ENCODE results near the gene ACMSD. TPM values are rescaled to one million over a fixed set of nuclear protein-coding genes. Genes with fewer than 3 reads are reported as not detected.
"Not testable (repeated sequence)": the region's sequence is repeated elsewhere in the genome, so short reads cannot be mapped to it uniquely, and the experiment has no call there.

ACMSD gene
- total RNA-seq, 1 donor from 2014 or later = not detected

GRCh38 chr2:134823832-134824231 is 14.6 kb upstream of the ACMSD start:
- intact Hi-C loops (cut with micrococcal nuclease) = no loop called here
- Mint-ChIP-seq H3K27me3 (ENCODE audit: low read depth) (no peaks in the 10 kb centered on the region), H3K9me3 (no peaks in the 10 kb centered on the region), H3K36me3 (ENCODE audit: low read depth) (no peaks in the 10 kb centered on the region), H3K4me3 (ENCODE audit: low read depth) (no peak overlapping the region), H3K4me1 (ENCODE audit: low read depth) (no peaks in the 10 kb centered on the region), H3K27ac (no peak overlapping the region)
- DNase-seq (ENCODE audit: low spot score) = no peak

GRCh38 chr2:134825716-134826115 is 12.7 kb upstream of the ACMSD start:
- H3K9me3 Mint-ChIP-seq; H3K4me1 Mint-ChIP-seq (ENCODE audit: low read depth); H3K27me3 Mint-ChIP-seq (ENCODE audit: low read depth); H3K4me3 Mint-ChIP-seq (ENCODE audit: low read depth); H3K27ac Mint-ChIP-seq; DNase-seq (ENCODE audit: low spot score); intact Hi-C loops (cut with micrococcal nuclease); H3K36me3 Mint-ChIP-seq (ENCODE audit: low read depth): not testable (repeated sequence)

- Mint-ChIP-seq H3K4me3 (ENCODE audit: low read depth) (no peak overlapping the region), H3K27ac (no peak overlapping the region), H3K27me3 (ENCODE audit: low read depth) (peaks cover 14% of the 10 kb centered on the region), H3K9me3 (no peaks in the 10 kb centered on the region), H3K36me3 (ENCODE audit: low read depth) (no peaks in the 10 kb centered on the region), H3K4me1 (ENCODE audit: low read depth) (no peaks in the 10 kb centered on the region)
- no peak for DNase-seq (ENCODE audit: low spot score)
- intact Hi-C loops (cut with micrococcal nuclease) = no loop called here
Observed at GRCh38 chr2:134835471-134835870, 2.9 kb upstream of the ACMSD start.

- H3K27ac Mint-ChIP-seq = no peak overlapping the region
- intact Hi-C loops (cut with micrococcal nuclease) = no loop called here
- H3K27me3 Mint-ChIP-seq (ENCODE audit: low read depth) = peaks cover 15% of the 10 kb centered on the region
- no peak overlapping the region for H3K4me3 Mint-ChIP-seq (ENCODE audit: low read depth)
- no peaks in the 10 kb centered on the region for H3K4me1 Mint-ChIP-seq (ENCODE audit: low read depth)
- DNase-seq (ENCODE audit: low spot score) = no peak
- H3K9me3 Mint-ChIP-seq = no peaks in the 10 kb centered on the region
- H3K36me3 Mint-ChIP-seq (ENCODE audit: low read depth) = no peaks in the 10 kb centered on the region
Observed at GRCh38 chr2:134836986-134837385, 1.4 kb upstream of the ACMSD start.

- H3K4me1 Mint-ChIP-seq (ENCODE audit: low read depth) = no peaks in the 10 kb centered on the region
- intact Hi-C loops (cut with micrococcal nuclease) = no loop called here
- H3K27me3 Mint-ChIP-seq (ENCODE audit: low read depth) = peaks cover 15% of the 10 kb centered on the region
- H3K36me3 Mint-ChIP-seq (ENCODE audit: low read depth) = no peaks in the 10 kb centered on the region
- H3K4me3 Mint-ChIP-seq (ENCODE audit: low read depth) = no peak overlapping the region
- H3K27ac Mint-ChIP-seq = no peak overlapping the region
- no peaks in the 10 kb centered on the region for H3K9me3 Mint-ChIP-seq
- DNase-seq (ENCODE audit: low spot score) = no peak
Observed at GRCh38 chr2:134839649-134840048, 1.2 kb downstream of the ACMSD start.

- H3K4me1 Mint-ChIP-seq (ENCODE audit: low read depth) = no peaks in the 10 kb centered on the region
- no peak overlapping the region for H3K4me3 Mint-ChIP-seq (ENCODE audit: low read depth)
- peaks cover 7% of the 10 kb centered on the region for H3K27me3 Mint-ChIP-seq (ENCODE audit: low read depth)
Observed at GRCh38 chr2:134842930-134843490, 4.6 kb downstream of the ACMSD start.

GRCh38 chr2:134843968-134844367 is 5.6 kb downstream of the ACMSD start:
- H3K4me1 Mint-ChIP-seq (ENCODE audit: low read depth) = no peaks in the 10 kb centered on the region
- H3K36me3 Mint-ChIP-seq (ENCODE audit: low read depth) = no peaks in the 10 kb centered on the region
- peaks cover 4% of the 10 kb centered on the region for H3K27me3 Mint-ChIP-seq (ENCODE audit: low read depth)
- DNase-seq (ENCODE audit: low spot score) = no peak
- H3K4me3 Mint-ChIP-seq (ENCODE audit: low read depth) = no peak overlapping the region
- no peak overlapping the region for H3K27ac Mint-ChIP-seq
- no peaks in the 10 kb centered on the region for H3K9me3 Mint-ChIP-seq
- intact Hi-C loops (cut with micrococcal nuclease) = no loop called here

More at GRCh38 chr2:134842930-134843490, 4.6 kb downstream of the ACMSD start:
- intact Hi-C loops (cut with micrococcal nuclease) = no loop called here
- Mint-ChIP-seq H3K9me3 (no peaks in the 10 kb centered on the region), H3K36me3 (ENCODE audit: low read depth) (no peaks in the 10 kb centered on the region), H3K27ac (no peak overlapping the region)
- DNase-seq (ENCODE audit: low spot score) = no peak

GRCh38 chr2:134845028-134845427 is 6.6 kb downstream of the ACMSD start:
- H3K4me1 Mint-ChIP-seq (ENCODE audit: low read depth) = no peaks in the 10 kb centered on the region
- H3K27me3 Mint-ChIP-seq (ENCODE audit: low read depth) = peaks cover 4% of the 10 kb centered on the region
- no peaks in the 10 kb centered on the region for H3K9me3 Mint-ChIP-seq
- no peaks in the 10 kb centered on the region for H3K36me3 Mint-ChIP-seq (ENCODE audit: low read depth)
- no peak overlapping the region for H3K27ac Mint-ChIP-seq
- no peak overlapping the region for H3K4me3 Mint-ChIP-seq (ENCODE audit: low read depth)
- DNase-seq (ENCODE audit: low spot score) = no peak
- intact Hi-C loops (cut with micrococcal nuclease) = no loop called here

- no peak overlapping the region for H3K4me3 Mint-ChIP-seq (ENCODE audit: low read depth)
- no peaks in the 10 kb centered on the region for H3K9me3 Mint-ChIP-seq
- no peak overlapping the region for H3K27ac Mint-ChIP-seq
- H3K36me3 Mint-ChIP-seq (ENCODE audit: low read depth) = no peaks in the 10 kb centered on the region
- peaks cover 1% of the 10 kb centered on the region for H3K27me3 Mint-ChIP-seq (ENCODE audit: low read depth)
- no peaks in the 10 kb centered on the region for H3K4me1 Mint-ChIP-seq (ENCODE audit: low read depth)
- intact Hi-C loops (cut with micrococcal nuclease) = no loop called here
- DNase-seq (ENCODE audit: low spot score) = no peak
Observed at GRCh38 chr2:134845719-134846118, 7.3 kb downstream of the ACMSD start.

GRCh38 chr2:134846213-134846612 is 7.8 kb downstream of the ACMSD start:
- Mint-ChIP-seq H3K27ac (no peak overlapping the region), H3K27me3 (ENCODE audit: low read depth) (no peaks in the 10 kb centered on the region), H3K4me1 (ENCODE audit: low read depth) (no peaks in the 10 kb centered on the region), H3K36me3 (ENCODE audit: low read depth) (no peaks in the 10 kb centered on the region), H3K4me3 (ENCODE audit: low read depth) (no peak overlapping the region), H3K9me3 (no peaks in the 10 kb centered on the region)
- intact Hi-C loops (cut with micrococcal nuclease) = no loop called here
- no peak for DNase-seq (ENCODE audit: low spot score)

GRCh38 chr2:134847582-134847981 is 9.2 kb downstream of the ACMSD start:
- H3K36me3 Mint-ChIP-seq (ENCODE audit: low read depth); H3K27me3 Mint-ChIP-seq (ENCODE audit: low read depth); DNase-seq (ENCODE audit: low spot score); H3K4me1 Mint-ChIP-seq (ENCODE audit: low read depth); H3K4me3 Mint-ChIP-seq (ENCODE audit: low read depth); H3K9me3 Mint-ChIP-seq; H3K27ac Mint-ChIP-seq; intact Hi-C loops (cut with micrococcal nuclease): not testable (repeated sequence)

- Mint-ChIP-seq H3K27ac (no peak overlapping the region), H3K9me3 (no peaks in the 10 kb centered on the region), H3K36me3 (ENCODE audit: low read depth) (no peaks in the 10 kb centered on the region), H3K4me3 (ENCODE audit: low read depth) (no peak overlapping the region), H3K4me1 (ENCODE audit: low read depth) (no peaks in the 10 kb centered on the region), H3K27me3 (ENCODE audit: low read depth) (peaks cover 2% of the 10 kb centered on the region)
- intact Hi-C loops (cut with micrococcal nuclease) = no loop called here
- no peak for DNase-seq (ENCODE audit: low spot score)
Observed at GRCh38 chr2:134852518-134852917, 14.1 kb downstream of the ACMSD start.

GRCh38 chr2:134855709-134856108 is 17.3 kb downstream of the ACMSD start:
- no peaks in the 10 kb centered on the region for H3K4me1 Mint-ChIP-seq (ENCODE audit: low read depth)
- DNase-seq (ENCODE audit: low spot score) = no peak

GRCh38 chr2:134858245-134858644 is 19.8 kb downstream of the ACMSD start:
- Mint-ChIP-seq H3K36me3 (ENCODE audit: low read depth) (no peaks in the 10 kb centered on the region), H3K27me3 (ENCODE audit: low read depth) (peaks cover 2% of the 10 kb centered on the region), H3K4me1 (ENCODE audit: low read depth) (no peaks in the 10 kb centered on the region), H3K27ac (no peak overlapping the region), H3K9me3 (no peaks in the 10 kb centered on the region), H3K4me3 (ENCODE audit: low read depth) (no peak overlapping the region)
- intact Hi-C loops (cut with micrococcal nuclease) = no loop called here
- no peak for DNase-seq (ENCODE audit: low spot score)

More at GRCh38 chr2:134855709-134856108, 17.3 kb downstream of the ACMSD start:
- Mint-ChIP-seq H3K9me3 (no peaks in the 10 kb centered on the region), H3K4me3 (ENCODE audit: low read depth) (no peak overlapping the region), H3K27ac (no peak overlapping the region), H3K27me3 (ENCODE audit: low read depth) (peaks cover 2% of the 10 kb centered on the region), H3K36me3 (ENCODE audit: low read depth) (no peaks in the 10 kb centered on the region)
- intact Hi-C loops (cut with micrococcal nuclease) = no loop called here

Data from activated T-helper 2 cell treated with anti-CD3 and anti-CD28 coated beads, Interferon-gamma antibody, Interleukin-2, Interleukin-4, amounts not matched to agents 10 μg/mL and 5 μg/mL and 100 μg/mL, durations not matched to agents 14 hours and 24 hours and 36 hours (primary cell).